GM19351 (cell line): ENCODE results near the gene CCDC34.
"Not testable (repeated sequence)": the region's sequence is repeated elsewhere in the genome, so short reads cannot be mapped to it uniquely, and the experiment has no call there.

Experiments used
- ATAC-seq: cut with Tn5 transposase; IDR thresholded peaks from one replicate; pipeline ENCODE4 v1.9.1; 2021; ENCODE audit warnings: mild to moderate bottlenecking, moderate library complexity; ENCODE audit not compliant: unreplicated experiment

CCDC34 gene

GRCh38 chr11:27367881-27368280 is 4.9 kb upstream of the CCDC34 start:
- ATAC-seq: no peak

GRCh38 chr11:27363576-27364117 is 632 bp upstream of the CCDC34 start:
- ATAC-seq: no peak

- no peak for ATAC-seq
Observed at GRCh38 chr11:27361649-27362431, 1.2 kb downstream of the CCDC34 start.

- no peak for ATAC-seq
Observed at GRCh38 chr11:27358296-27358695, 4.7 kb downstream of the CCDC34 start.

- ATAC-seq: no peak
Observed at GRCh38 chr11:27357250-27357649, 5.8 kb downstream of the CCDC34 start.

- ATAC-seq: no peak
Observed at GRCh38 chr11:27356624-27357222, 6.3 kb downstream of the CCDC34 start.

- ATAC-seq: no peak
Observed at GRCh38 chr11:27355575-27356104, 7.4 kb downstream of the CCDC34 start.

- no peak for ATAC-seq
Observed at GRCh38 chr11:27354359-27354965, 8.6 kb downstream of the CCDC34 start.

- no peak for ATAC-seq
Observed at GRCh38 chr11:27353593-27354358, 9.2 kb downstream of the CCDC34 start.

GRCh38 chr11:27352781-27353180 is 10.2 kb downstream of the CCDC34 start:
- ATAC-seq: no peak

- ATAC-seq: no peak
Observed at GRCh38 chr11:27350511-27350910, 12.5 kb downstream of the CCDC34 start.

GRCh38 chr11:27349919-27350318 is 13.1 kb downstream of the CCDC34 start:
- ATAC-seq: no peak

- ATAC-seq: no peak
Observed at GRCh38 chr11:27348340-27348873, 14.6 kb downstream of the CCDC34 start.

- ATAC-seq: no peak
Observed at GRCh38 chr11:27347359-27348339, 15.4 kb downstream of the CCDC34 start.

- no peak for ATAC-seq
Observed at GRCh38 chr11:27339941-27340340, 23.1 kb downstream of the CCDC34 start.

GRCh38 chr11:27334764-27335163 is 28.3 kb downstream of the CCDC34 start:
- ATAC-seq: not testable (repeated sequence)

- no peak for ATAC-seq
Observed at GRCh38 chr11:27331981-27332380, 31.0 kb downstream of the CCDC34 start.

GRCh38 chr11:27330633-27331270 is 32.3 kb downstream of the CCDC34 start:
- no peak for ATAC-seq
